ENCODE measurements around the gene ZNF213.
"Not testable (repeated sequence)": the region's sequence is repeated elsewhere in the genome, so short reads cannot be mapped to it uniquely, and the experiment has no call there.

ZNF213 gene

DNA sequence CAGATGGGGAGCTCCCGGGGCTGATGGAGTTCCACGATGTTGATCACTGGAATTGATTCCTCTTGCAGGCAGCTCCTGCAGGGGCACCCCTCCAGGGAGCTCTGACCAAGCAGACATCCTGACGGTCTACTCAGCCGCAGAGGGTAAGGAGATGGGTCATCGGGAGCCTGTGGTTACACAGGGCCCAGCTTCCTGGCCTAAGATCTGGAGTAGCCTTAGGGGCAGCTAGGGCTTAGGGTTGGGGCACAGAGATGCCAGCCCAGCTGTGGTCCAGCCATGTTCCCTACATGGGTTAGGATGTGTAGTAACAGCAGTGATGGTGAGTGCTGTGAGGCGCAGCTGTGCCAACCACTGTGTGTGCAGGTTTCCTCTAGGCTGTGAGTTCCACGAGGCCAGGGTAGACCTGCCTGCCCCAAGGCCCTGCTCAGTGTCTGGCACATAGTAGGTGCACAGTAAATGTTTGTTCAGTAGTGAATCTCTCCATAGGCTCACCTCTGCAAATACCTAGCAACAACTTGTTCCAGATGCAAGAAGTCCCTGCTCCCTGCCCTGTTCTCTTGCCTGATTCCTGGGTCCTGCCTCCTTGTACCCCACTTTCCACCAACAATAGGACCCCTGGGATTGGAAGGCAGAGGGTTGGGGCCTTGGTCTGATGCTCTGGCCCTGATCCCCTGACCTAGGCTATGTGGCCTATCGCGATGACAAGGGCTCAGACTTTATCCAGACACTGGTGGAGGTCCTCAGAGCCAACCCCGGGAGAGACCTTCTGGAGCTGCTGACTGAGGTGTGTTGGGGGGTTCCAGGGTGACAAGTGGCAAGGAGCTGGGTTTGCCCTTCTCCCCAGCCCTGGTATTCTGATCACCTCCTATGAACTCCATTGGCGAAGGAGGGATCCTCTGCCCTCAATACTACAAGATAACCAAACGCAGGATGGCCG lies 13.7 kb downstream of the ZNF213 start:
- no peak for DNase-seq

GRCh38 chr16:3149193-3149530 lies 14.3 kb downstream of the ZNF213 start:
- no peak for DNase-seq

GRCh38 chr16:3149630-3150345 lies 15.0 kb downstream of the ZNF213 start:
- peak; percentile 56 for DNase-seq

- peak; percentile 97 for DNase-seq
Observed at GRCh38 chr16:3150346-3151218, 15.8 kb downstream of the ZNF213 start.

- DNase-seq: no peak
Observed at GRCh38 chr16:3152027-3152276, 17.1 kb downstream of the ZNF213 start.

GRCh38 chr16:3152277-3152990 lies 17.6 kb downstream of the ZNF213 start:
- peak; percentile 93 for DNase-seq

- DNase-seq: no peak
Observed at GRCh38 chr16:3152991-3153368, 18.2 kb downstream of the ZNF213 start.

- no peak for DNase-seq
Observed at GRCh38 chr16:3155181-3155580, 20.4 kb downstream of the ZNF213 start.

- DNase-seq: no peak
Observed at GRCh38 chr16:3155972-3156371, 21.1 kb downstream of the ZNF213 start.

- peak; percentile 96 for DNase-seq
Observed at GRCh38 chr16:3157229-3158025, 22.6 kb downstream of the ZNF213 start.

DNA sequence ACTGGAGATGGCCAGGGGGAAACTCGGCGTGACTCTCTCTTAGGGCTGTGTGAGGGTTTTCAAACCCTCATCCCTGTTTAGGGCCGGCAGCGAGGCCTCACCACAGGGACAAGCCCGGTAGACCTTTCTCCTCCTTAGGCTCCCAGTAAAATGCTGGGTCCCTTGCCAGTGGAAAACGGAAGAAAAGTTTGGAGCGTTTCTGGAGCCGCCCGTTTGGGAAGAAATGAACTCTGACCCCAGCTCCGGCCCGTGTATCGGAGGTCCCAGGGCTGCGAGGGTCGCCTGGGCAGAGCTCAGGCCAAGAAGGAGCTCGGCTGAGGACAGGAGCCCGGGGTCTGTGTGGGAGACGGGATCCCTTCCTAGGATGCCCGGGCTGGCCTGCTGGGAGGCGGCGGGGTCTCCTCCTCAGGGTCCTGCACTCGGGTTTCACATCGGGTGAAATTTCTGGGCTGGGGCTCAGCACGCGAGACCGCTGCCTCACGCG lies 23.2 kb downstream of the ZNF213 start:
- DNase-seq: peak; percentile 47

DNA sequence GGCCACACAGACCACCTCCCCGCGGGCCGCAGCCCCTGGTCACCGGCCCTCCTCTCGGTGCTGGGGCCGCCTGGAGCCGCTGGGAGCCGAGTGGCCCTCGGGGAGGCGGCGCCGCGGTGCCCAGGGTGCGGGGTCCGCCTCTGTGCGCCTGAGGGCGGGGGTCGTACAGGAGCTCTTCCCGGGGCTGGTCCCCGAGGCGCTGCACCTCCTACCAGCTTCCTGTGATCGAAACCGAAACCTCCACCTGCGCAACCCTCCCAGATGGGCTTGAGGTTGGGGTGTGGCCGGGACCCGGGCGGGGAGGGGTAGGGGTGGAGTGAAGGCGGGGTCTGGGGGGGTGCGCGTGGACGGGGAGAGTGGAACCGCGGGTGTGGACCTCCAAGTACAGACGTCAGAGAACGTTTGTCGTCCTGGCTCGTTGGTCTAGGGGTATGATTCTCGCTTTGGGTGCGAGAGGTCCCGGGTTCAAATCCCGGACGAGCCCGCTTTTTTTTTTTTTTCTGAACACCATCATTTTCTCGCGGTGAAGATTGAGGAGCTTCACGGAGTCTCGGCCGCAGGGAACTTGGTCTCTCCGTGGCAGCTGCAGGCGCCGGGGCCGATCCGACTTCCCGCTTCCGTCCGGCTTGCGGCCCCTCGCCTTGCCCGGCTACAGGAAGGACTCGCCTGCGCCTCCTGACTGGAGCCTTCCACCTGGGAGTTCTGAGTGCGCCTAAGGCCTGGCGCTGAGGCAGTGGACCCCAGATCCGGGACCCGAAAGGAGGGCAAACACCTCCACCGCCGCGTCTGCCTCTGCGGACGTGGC lies 23.9 kb downstream of the ZNF213 start:
- DNase-seq: peak; percentile 91

DNA sequence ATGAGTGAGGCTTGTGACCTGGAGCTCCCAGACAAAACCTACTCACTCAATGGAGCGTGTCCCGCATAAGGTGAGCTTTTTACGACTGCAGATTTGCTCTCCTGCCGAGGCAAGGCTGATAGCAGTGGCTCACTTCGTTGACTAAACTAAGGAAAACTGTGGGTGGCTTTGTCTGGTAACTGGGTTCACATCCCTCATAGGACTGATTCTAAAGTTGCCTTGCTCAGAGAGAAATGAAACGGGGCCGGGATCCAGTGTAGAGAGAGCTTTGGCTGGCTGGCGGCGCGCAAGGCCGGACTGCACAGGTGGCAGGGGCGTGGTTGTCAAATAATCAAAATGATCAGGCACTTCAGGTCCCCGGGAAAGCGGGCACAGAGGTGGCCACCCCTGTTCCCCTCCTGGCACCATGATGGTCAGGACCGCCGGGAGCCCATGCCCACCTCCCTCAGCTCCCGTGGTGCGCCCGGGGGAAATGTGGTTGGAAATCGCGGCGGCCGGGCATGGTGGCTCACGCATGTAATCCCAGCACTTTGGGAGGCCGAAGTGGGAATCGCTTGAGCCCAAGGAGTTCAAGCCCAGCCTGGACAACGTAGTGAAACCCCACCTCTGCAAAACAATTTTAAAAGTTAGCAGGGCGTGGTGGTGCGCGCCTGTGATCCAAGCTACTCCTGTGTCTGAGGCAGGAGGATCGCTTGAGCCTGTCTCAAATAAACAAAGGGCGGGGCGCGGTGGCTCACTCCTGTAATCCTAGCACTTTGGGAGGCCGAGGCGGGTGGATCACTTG lies 26.6 kb downstream of the ZNF213 start:
- no peak for DNase-seq

- no peak for DNase-seq
Observed at GRCh38 chr16:3164121-3164991, 29.5 kb downstream of the ZNF213 start.

DNA sequence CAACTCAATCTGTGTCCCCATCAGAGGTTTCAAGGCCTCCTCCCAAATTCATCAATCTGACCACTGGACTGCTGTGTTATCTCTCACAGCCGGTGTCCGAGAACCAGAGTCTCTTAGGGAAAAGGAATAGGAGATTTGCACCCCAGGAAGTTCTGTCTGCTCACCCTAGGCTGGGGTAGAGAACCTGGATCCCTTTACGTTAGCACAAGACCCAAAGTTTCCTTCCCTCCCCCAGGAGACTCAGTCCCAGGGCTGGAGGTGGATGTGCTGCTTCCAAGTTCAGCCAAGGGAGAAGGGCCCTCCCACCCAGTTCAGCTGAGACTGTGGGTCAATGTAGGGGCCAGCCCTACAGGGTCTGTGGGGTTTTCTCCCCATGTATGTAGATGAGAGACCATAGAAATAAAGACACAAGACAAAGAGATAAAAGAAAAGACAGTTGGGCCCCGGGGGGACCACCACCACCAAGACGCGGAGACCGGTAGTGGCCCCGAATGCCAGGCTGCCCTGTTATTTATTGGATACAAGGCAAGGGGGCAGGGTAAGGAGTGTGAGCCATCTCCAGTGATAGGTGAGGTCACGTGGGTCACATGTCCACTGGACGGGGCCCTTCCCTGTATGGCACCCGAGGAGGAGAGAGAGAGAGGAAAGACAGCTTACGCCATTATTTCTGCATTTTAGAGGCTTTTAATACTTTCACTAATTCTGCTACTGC lies 30.4 kb downstream of the ZNF213 start:
- no peak for DNase-seq

- DNase-seq: no peak
Observed at GRCh38 chr16:3166505-3166886, 31.7 kb downstream of the ZNF213 start.

- not testable (repeated sequence) for DNase-seq
Observed at GRCh38 chr16:3168729-3169128, 33.9 kb downstream of the ZNF213 start.

- no peak for DNase-seq
Observed at GRCh38 chr16:3170440-3171180, 35.8 kb downstream of the ZNF213 start.
